Activated CD8-positive, alpha-beta memory T cell treated with anti-CD3 and anti-CD28 coated beads, Interleukin-2, amount 50 U/mL, for 1 hour (primary cell): ENCODE measurements around the gene LONRF2.

Experiments used
- DNase-seq: peaks from one replicate; pipeline ENCODE4 v3.0.0-alpha.2; 2020; ENCODE audit errors: extremely low read depth

LONRF2 gene

DNA sequence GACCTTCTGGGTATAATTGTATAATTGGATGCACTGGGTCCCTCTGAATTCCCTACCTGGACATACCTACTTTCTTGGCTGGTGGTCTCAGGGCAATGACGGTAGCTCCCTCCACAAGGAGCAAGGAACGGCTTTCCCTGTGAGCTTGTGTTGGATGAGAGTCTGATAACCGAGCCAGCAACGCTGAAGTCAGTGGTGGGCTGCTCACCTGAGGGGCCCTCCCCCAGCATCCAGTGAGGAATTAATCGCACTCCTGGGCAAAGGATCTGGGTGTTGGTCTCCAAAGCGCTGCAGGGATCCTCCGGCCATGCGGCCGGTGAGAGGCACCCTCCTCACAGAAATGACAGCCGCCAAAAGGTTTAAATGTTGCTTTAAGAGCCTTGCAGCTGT lies 47.1 kb downstream of the LONRF2 start:
- no peak for DNase-seq

DNA sequence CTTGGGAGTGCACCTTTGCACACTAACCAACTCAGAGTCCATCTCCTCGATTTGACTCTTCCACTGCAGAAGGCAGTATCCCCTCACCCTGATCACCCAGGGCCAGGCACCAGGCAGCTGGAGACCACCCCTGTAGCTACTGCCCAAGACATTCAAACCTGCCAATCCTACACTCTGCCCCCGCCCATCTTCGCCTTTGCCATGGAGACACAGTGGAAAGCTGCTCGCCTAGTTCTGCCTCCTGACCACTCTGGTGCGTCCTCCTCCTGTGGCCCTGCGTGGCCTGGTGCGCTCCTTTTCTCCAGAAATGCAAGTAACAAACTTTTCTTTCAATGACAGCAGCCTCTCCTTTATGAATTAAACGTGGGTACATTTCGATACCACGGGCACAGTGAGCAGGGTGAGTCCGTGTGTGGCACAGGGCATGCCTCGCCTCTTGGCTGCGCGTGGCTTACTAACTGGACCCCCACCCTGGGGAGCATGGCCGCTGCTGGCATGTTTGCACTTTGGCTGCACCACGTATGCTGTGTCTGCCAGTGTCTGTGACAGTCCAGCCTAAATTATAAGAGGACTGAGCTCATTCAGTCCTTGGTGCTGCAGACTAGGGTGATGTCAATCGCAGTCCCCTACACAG lies 47.6 kb downstream of the LONRF2 start:
- no peak for DNase-seq

- no peak for DNase-seq
Observed at GRCh38 chr2:100274076-100274475, 48.2 kb downstream of the LONRF2 start.

DNA sequence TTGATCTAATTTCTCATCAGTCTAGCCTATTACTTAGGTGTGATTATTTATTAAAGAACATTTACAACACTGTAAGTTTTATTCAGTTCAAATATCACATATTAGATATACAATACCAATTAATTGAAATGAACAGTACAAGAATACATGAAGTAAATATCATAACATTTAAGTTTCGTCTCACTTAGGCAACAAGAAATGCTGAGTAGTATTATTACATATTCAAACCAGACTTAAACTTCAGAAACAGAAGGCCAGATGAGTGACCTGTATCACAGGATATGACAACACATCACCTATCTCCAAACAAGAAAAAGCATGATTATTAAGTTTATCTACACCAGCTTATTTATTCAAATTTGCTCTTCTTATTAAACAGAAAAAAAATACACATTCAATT lies 48.9 kb downstream of the LONRF2 start:
- DNase-seq, result no peak

GRCh38 chr2:100272841-100273329 lies 49.4 kb downstream of the LONRF2 start:
- no peak for DNase-seq

- no peak for DNase-seq
Observed at GRCh38 chr2:100271210-100271609, 51.1 kb downstream of the LONRF2 start.

DNA sequence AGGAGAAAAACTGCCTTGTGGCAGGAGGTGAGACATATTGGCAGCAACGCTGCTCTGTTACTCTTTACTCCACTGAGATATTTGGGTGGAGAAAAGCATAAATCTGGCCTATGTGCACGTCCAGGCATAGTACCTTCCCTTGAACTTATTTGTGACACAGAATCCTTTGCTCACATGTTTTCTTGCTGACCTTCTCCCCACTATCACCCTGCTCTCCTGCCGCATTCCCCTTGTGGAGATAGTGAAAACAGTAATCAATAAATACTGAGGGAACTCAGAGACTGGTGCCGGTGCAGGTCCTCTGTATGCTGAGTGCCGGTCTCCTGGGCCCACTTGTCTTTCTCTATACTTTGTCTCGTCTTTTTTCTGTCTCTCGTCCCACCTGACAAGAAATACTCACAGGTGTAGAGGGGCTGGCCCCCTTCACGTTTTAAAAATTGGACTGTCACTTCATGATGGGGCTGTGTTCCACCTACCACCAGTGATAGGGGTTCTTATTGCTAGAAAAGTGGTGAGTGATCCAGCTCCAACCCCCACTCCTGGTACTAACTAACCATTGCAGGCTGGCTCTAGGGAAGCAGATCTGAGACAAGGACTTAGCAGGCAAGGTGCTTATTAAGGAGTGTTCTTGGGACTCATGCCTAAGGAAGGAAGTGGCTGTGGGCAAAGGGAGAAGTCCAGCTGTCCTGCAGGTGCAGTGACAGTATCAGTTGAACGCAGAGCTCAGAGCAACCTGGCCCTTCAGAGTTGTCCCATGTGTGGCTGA lies 51.7 kb downstream of the LONRF2 start:
- no peak for DNase-seq

- DNase-seq, result no peak
Observed at GRCh38 chr2:100269889-100270288, 52.4 kb downstream of the LONRF2 start.

GRCh38 chr2:100268986-100269385 lies 53.3 kb downstream of the LONRF2 start:
- DNase-seq, result no peak

DNA sequence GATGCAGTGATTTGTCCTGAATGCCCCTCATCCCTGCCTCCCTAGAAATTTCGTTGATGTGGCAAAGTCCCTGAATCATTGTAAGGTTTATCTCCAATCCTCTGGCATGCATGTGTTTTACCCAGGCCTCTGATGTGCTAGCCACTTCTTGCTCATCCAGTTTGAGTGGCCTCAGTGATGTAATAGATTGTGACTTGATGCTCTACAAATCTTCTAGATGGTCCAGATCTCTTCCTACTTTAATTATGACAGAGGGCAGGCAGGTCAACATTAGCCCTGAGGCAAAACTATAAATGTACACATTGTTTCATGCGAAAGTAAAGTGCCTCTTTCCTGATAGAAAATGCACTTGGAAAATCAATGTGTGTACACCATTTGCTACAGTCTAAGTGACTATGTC lies 54.5 kb downstream of the LONRF2 start:
- no peak for DNase-seq

- DNase-seq, result no peak
Observed at GRCh38 chr2:100266126-100266525, 56.2 kb downstream of the LONRF2 start.

- no peak for DNase-seq
Observed at GRCh38 chr2:100265226-100265625, 57.1 kb downstream of the LONRF2 start.

GRCh38 chr2:100264651-100265050 lies 57.6 kb downstream of the LONRF2 start:
- DNase-seq, result no peak

DNA sequence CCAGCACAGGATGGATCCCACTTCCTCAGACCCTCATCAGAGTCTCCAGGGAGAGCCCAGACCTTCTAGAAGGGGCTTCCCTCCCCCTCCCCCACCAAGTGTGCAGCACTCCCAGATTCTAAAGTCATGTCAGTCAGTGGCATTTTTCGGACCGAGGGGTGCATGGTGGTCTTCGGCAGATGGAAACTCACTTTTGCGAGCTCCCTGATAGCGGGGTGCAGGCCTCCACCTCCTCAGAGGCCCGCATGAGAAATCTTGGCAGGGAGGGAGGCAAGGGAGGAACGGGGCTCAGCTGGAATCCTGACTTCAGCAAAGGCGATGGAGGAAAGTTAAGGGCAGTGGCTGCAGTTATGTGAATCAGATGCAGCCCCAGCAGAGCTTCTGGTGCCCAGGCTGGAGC lies 58.2 kb downstream of the LONRF2 start:
- no peak for DNase-seq

GRCh38 chr2:100262555-100263320 lies 59.6 kb downstream of the LONRF2 start:
- no peak for DNase-seq

DNA sequence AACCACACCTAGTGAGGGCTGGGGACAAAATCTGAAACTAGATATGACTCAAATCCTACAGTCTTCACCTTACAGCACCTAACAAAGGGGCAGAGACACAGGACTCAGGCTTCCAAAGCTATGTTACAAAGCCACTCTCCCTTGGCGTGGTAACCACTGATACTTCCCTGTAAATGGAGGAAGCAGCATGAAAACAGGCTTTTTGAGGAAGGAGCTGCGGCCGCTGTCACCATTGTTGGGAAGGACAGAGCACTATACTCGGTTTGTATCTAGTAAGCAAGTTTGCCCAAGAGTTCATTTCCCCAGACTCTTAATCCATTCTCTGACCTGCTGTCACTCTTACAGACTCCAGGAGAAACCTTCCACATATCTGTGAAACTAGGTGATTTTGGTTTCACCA lies 60.3 kb downstream of the LONRF2 start:
- DNase-seq, result no peak

- no peak for DNase-seq
Observed at GRCh38 chr2:100260712-100261620, 61.3 kb downstream of the LONRF2 start.

DNA sequence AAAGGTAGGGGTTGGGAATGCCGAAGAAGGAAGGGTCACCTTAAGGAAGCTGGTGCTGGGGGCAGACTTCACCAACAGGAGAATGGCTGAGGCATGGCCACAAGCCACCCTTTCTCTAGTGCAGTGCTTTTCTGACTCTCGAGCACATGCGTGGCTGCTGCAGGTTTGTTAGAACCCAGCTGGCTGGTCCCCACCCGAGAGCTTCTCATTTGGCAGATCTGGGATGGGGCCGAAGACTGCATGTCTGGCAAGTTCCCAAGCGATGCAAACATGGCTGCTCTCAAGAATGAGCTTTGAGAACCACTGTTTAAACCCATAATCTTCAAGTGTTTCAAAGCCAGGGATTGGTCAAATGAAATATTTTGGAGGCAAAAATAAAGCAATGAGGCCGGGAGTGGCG lies 63.2 kb downstream of the LONRF2 start:
- DNase-seq, result no peak

DNA sequence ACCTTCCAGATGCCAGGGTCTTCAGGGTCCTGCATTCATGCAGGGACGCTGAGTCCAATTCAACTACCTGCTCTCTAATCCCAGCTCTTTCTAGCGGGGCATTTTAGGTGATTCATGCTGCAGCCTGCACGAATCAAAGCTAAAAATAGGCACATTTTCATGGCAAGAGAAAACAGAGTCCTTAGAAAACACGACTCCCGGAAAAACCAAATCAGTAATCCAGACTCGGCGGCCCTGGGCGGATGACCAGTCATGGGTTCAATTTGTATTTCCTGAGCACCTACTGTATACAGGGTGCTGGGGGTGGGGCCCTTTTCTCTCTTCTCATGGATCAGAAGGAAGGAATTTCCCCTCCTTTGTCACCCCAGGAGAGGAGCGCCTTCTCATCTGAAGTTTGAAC lies 64.4 kb downstream of the LONRF2 start:
- DNase-seq, result no peak

DNA sequence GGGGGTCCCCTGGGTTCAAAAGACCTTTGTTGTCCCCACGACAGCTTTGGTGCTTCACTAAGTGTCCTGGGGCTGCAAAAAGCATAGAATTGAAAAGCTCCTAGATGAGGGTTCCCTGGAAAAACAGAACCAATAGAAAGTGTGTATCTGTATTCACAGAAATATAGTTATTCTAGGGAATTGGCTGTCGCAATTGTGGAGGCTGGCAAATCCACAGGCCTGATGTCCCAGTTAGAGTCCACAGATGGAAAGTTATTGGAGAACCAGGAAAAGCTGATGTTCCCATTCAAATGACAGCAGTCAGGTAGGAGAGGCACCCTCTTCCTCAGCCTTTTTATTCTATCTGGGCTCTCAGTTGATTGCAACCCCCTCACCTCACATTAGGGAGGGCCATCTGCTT lies 65.5 kb downstream of the LONRF2 start:
- no peak for DNase-seq

DNA sequence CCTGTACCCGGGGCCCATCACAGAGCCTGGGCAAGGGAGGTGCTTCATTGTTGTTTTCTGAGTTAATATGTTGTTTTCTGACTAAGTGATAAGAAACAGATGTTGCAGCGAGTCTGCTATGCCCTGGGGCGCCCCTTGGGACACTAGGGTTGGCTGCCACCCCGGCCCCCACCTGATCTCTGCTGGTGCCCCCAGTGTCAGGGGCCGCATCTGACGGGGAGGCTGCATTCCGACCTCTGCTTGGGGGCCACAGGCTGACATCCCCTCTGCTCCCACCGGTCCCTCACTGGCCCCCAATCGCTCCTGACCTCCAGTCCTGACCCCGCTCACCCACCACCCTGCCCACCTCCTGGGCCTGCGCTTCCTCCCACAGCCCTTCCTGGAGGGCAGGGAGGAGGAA lies 65.9 kb downstream of the LONRF2 start:
- no peak for DNase-seq
